HG03378 (cell line): ENCODE measurements around the gene TLE7.

Experiments used
- ATAC-seq: cut with Tn5 transposase; IDR thresholded peaks from one replicate; pipeline ENCODE4 v1.9.1; 2021; ENCODE audit warnings: mild to moderate bottlenecking, moderate library complexity; ENCODE audit not compliant: unreplicated experiment

Gene TLE7

DNA sequence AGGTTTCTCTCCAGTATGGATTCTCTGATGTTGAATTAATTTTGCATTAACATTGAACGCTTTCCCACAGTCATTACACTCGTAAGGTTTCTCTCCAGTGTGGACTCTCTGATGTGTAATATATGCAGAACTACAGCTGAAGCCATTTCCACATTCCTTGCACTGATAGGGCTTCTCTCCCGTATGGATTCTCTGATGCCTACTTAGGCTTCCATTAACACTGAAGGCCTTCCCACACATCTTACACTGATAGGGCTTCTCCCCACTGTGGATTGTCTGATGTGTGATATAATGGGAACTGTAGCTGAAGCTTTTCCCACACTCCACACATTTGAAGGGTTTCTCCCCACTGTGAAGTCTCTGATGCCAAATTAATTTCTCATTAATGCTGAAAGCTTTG is 7.2 kb upstream of the TLE7 start:
- no peak for ATAC-seq

DNA sequence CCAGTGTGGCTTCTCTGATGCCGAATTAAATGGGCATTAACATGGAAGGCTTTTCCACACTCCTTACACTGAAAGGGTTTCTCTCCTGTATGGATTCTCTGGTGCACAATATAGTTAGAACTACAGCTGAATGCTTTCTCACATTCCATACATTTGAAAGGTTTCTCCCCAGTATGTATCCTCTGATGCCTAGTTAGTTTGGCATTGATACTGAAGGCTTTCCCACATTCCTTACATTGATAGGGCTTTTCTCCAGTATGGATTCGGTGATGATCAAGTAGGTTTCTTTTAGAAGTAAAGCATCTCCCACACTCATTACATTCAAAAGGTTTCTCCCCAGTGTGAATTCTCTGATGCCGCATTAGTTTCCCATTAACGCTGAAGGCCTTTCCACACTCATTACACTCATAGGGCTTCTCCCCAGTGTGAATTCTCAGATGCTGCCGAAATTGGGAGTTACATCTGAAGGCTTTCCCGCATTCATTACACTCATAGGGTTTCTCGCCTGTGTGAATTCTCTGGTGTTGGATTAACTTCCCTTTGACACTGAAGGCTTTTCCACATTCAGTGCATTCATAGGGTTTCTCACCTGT is 6.5 kb upstream of the TLE7 start:
- ATAC-seq = no peak

DNA sequence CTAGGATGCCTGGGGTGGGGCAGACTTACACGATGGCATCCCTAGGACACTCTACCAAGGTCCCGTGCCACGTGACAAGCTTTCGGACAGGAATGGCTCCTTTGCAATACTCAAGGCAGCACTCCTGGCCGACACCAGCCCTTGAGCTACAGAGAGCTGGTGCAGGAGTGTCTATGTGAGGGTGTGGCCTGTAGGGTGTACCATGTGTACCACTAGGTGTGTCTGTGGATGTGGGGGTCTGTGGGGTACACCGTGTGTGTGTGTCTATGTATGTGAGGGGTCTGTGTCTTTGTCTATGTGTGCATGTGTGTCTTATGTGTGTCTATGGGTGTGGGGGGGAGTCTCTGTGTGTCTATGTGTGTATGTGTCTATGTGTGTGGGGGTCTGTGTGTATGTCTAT is 1.9 kb upstream of the TLE7 start:
- ATAC-seq = no peak

DNA sequence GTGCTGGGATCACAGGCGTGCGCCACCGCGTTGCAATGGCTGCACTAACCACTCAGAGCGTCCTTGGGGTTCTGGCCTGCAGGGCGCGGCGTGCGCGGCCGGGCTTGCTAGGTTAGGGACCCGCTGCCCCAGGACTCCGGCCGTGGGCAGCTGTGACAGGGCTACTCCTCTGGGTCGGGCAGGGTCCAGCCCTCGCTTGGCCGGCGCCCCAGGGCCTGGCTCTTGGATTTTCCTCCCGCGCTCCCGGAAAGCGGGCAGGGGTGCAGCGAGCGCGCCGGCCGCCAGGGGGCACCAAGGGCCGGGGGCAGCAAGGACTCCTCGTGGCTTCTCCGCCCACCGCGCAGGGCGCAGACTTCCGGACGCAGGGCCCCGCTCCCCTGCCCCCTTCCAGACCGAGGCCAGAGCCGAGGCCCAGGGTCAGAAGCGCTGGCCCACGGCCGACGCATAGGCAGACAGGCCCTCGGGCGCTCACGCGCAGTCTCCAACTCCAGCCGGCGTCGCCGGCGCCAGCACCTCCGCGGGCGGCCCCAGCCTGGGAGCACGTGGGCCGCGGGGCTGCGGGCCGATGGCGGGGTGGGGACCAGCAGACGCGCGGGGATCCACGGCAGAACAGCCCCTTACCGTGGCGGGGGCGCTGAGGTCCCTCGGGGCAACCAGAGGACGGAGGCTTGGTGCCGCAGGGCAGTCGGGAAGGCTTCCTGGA is 355 bp downstream of the TLE7 start:
- ATAC-seq = no peak

DNA sequence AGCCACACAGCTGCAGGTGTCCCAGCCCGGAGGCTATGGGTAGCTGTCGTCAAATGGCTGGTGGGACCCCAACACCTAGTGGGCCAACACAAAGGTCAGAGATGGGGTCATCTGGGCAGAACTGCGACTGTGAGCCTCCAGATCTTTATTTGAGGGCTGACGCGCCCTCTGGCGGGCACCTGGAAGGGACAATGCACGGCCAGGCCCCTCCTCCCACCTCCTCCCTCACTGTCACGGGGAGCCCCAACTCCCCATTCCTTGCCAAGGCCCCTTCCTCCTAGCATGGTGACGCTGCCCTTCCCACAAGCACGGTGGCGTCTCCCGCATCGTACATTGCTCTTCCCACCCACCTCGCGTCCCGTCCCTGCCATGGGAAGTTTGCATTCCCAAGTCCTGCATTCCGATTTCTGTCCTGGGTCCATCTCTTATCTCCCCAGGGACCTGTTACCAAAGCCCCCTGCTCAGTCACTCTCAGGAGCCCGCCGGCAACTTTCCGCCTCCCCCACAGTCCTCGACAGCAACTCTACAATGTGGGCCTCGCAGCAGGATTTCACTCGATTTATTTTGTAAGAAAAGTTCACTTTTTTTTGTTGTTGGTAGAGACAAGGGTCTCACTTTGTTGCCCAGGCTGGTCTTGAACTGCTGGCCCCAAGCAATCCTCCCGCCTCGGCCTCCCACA is 1.0 kb downstream of the TLE7 start:
- no peak for ATAC-seq

DNA sequence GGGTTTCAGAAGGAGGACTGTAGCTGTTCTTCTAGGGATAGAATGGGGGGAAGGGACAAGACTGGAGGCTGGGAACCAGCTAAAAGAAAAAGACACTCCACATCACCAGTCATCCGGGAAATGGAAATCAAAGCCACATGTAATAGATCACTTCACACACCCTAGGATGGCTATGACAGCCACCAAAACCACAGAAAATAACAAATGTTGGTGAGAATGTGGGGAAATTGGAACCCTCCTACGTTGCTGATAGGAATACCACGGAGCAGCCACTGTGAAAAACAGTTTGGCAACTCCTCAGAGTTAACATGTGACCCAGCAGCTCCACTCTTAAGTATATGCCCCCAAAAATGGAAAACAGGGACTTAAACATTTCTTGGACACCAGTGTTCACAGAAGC is 2.3 kb downstream of the TLE7 start:
- ATAC-seq = no peak

DNA sequence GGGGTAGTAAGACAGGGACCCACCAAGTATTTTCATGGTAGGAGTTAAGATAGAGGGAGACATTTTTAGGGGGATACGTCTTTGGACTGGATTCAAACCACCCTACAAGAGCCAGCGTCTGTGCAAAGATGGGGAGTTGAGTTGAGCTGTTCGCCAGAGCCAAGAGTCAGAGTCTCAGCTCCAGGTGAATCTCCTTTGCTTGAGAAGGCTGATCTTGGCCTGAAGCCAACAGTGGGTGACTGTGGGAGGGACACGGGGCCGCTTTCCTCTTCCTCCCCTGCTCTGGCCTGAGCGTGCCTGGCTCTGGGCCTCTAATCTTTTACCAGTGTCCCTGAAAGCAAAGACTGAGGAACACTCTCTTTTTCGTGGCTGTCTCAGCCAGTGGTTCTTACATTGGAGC is 5.4 kb downstream of the TLE7 start:
- no peak for ATAC-seq

DNA sequence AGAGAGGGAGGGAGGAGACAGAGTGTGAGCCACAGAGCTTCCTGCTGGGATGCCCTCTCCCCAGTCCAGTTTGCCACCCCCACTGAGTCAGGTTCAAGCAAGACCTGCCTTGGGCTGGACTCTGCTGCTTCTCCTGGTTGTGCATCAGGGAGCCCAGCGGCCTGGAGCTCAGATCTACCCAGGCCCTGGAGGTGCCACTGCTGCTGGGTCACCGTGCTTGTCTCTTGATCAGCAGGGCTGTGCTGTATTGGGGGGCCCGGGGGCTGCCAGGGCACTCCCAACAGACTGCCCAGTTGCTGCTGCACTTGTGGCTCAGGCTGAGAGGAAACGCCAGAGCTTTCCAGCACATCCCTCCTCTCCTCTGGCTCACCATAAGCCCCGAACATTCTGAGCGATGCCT is 8.9 kb downstream of the TLE7 start:
- ATAC-seq = no peak

DNA sequence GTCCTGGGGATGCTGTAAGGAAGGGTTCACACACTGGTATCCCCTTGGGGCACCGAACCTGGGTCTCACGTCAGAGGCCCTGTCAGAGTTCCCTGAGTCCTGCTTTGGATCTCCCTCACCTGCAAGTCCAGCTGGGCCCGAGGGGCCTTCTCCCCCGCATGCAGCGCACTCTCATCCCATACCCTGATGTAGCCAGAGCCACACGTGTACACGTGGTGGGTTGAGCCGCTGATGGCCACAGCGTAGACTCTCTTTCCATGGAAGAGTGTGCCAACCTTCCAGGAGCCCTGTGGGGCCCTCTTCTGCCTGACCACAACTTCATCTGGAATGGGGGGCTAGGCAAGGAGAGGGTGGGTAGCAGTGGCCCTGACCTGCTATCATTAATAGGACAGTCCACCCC is 9.9 kb downstream of the TLE7 start:
- no peak for ATAC-seq

DNA sequence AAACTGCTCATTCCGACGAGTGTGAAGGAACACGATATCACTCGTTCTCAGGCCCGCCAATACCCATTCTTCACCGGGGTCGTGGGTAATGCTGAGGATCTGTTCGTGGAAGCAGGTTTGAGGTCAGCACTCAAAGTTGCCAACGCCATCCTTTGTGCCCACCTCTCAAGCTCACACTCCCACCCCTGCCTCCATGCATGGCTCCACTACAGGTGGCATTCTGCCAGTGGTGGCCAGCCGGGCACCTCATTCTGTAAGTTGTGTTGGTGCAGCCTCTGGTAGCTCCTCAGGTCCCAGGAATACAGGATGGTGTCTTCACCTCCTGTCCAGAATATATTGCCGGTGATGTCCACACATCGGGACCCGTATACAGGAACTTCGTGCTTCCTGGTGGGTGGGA is 10.7 kb downstream of the TLE7 start:
- ATAC-seq = no peak

DNA sequence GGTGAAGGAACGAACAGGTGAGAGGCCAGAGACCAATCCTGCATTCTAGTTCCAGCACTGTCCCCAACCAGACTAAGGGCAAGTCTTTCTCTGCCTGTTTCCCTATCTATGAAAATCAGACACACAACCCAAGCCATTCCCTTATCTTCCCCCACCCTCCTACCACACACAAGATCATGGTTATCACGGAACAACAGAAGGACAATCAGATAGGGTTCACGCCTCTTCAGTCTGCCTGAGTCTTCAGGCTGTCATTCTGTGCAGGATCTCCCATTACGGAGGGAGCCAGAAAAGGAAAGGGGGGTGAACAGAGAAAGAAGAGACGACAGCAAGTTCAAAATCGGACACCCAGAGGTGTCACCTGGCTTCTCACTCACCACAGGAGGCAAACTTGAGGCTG is 11.1 kb downstream of the TLE7 start:
- no peak for ATAC-seq

DNA sequence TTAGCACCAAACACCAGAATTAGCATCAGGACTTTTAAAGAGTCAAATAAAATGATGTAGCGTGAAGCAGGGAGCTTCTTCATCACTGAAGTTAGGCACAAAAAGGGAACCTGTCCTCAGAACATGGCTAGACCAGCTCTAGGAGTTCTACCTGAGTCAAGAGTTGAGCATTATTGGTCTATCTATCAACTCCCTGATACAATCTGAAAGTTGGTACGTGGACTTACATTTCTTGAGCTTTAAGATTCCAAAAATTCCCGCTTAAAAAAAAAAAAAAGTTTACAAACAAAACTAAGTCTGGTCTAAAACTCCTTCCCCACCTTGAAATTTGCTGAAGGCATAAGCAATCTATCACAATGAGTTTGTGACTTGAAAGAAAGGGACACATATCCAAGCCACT is 12.3 kb downstream of the TLE7 start:
- no peak for ATAC-seq

DNA sequence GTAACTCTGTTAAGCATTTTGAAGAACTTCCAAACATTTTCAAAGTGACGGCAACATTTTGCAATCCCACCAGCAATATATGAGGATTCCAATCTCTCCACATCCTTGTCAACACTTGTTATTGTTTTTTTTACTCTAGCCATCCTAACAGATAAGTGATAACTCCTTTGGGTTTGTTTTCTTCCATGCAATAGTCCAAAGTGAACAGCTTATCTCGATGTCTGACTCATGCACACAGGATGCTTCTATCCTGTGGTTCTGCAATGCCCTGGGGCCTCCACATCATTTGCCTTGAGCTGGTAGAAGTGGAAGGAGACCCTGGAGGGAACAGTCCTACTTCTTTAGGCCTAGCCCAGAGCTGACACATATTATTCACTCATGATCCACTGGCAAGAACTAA is 13.0 kb downstream of the TLE7 start:
- no peak for ATAC-seq

DNA sequence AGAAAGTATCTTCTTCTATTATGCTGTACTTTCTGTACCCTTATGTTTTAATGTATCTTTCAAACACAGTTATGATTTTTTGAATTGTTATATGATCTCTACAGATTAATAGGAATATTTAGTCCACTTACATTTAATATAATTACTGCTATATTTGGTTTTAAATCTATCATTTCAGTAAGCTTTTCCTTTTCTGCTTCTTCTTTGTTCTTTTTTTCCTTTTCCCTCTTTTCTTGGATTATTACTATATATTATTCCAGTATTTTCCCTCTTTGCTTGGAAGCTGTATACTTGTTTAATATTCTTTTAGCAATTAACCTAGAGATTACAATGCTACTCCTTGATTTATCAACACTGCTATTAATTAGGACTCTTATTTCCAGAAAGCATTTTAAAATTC is 13.5 kb downstream of the TLE7 start:
- no peak for ATAC-seq

DNA sequence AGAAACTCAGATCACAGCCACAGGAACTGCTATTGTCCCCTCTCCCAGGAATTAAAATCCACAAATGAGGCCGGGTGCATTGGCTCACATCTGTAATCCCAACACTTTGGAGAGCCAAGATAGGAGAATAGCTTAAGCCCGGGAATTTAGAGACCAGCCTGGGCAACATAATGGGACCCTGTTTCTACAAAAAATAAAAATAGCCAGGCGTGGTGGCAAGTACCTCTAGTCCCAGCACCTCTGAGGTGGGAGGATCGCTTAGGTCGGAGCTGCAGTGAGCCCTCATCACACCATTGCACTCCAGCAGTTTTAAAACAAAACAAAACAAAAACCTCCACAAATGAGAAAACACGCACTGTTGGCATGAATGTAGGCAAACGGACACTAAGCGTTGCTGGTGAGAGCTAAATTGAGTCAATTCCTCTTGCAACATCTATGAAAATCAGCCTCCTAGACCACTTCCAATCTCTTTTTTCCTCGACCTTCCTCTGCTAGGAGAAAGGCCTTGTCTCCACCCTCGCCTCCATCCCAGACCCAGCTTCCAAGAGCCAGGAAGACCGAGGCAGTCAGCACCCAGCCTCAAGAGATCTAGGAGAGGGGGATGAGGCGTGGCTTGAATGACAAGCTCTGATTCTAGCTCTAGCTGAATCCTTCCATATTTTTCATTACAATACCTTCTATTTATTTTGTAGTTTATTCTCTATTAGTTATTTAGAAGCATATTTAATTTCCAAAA is 14.8 kb downstream of the TLE7 start:
- no peak for ATAC-seq

DNA sequence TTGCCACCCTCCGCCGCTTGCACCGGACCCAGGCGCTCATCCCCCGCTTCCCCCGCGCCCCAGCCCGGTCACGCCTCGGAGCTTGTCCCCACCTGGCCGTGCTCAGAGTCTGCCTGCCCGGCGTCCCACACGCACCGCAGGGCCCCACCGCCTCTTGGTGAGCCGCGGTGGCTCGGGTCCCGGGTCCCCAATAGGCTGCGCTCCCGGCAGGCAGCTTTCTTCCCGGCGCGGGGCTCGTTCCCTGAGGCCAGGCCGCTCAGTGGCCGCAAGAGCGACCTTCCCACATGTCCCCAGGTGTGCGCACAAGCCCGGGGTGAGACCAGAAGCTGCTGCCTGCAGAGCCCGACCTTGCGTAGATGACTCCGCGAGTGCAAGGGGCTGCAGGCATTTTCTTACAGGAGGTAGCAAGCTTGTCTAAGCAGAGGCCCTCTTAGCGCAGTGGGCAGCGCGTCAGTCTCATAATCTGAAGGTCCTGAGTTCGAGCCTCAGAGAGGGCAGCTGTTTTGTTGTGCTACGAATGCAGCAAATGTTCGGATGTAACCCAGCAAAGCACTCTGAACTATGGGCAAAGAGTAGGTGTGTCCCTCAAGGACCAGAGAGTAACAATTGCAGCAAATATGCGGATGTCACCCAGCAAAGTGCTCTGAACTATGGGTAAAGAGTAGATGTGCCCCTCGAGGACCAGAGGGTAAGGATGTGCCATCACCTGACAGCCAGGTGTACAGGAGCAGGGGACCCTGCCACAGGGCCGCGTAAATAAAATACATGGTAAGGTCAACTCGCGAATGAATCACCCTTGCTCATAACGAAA is 15.6 kb downstream of the TLE7 start:
- peak; percentile 75 for ATAC-seq

DNA sequence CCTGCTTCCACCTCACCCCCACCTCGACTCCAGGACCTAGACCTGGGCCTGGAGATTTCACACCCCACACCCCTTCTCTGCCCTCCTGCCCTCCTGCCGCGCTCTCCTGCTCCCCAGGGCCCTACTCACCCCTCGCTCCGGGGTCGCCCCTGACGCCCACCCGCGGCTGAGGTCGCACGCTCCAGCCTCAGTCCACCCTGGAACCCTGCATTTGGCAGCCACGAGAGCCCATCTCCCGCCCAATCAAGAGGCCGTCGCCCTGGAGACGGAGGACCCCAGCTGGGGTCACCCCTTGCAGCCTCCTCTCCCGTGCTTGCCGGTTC is 16.1 kb downstream of the TLE7 start:
- no peak for ATAC-seq

DNA sequence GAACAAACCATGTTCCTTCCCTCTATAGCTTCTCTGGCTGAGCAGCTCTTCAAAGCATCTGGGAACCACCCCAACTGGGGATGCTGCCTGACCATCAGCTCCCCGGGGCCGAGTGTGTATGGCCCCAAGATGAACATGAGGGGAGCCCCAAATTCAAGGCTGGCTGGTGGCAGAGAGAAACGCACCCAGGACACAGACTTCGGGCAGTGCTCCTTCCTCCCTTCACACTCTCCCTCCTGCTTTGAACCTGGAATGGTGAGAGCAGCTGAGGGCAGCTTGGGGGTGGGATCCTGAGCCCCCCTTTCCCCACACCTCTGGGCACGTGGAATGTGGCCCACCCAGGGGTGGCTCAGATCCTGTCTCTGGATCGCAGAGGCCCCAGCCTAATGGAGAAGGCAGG is 17.2 kb downstream of the TLE7 start:
- ATAC-seq = no peak

DNA sequence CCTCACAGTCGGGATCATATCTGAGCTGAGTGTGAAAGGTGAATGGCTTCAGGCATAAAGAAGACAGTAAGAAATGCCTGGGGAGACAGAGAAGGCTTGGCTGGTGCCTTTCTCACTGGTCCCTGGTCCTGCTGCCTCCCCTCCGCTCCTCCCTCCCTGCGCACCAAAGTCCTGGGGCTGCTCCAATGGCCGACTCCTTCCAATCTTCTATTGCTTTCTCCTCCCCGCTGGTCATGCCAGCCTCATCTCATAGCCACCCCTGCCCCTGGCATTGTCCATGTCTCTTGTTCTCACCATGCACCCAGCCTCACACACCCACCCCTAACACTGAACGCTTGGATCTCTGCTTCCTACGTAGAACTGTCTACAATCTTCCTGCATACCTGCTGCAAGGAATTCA is 18.0 kb downstream of the TLE7 start:
- no peak for ATAC-seq

DNA sequence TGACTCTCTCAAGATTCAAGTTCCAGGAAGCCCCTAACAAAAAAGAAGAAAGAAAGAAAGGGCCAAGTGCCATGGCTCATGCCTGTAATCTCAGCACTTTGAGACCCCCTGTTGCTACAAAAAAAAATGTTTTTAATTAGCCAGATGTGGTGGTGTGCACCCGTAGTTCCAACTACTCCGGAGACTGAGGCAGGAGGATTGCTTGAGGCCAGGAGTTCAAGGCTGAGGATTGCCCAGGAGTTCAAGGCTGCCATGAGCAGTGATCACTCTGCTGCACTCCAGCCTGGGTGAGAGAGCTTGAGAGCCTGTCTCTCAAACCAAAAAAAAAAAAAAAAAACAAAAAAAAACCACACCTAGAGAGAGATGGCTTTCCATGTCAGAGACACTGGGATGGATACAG is 18.8 kb downstream of the TLE7 start:
- no peak for ATAC-seq

DNA sequence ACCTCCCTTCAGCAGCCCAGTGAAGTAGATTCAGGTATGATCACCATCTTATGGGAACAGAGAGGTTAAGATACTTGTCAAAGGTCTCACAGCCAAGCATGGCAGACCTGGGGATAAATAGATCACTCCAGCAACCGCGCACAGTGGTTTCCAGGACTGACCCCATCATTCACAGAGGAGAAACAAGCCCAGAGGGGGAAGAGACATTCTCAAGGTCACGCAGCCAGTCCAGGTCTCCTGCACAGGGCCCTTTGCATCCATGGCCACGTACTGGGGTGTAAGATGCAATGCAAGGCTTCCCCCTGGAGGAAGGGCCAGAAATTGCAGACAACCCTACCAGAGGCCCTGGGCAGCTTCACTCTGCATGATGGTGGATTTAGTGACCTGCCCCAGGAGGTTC is 19.9 kb downstream of the TLE7 start:
- ATAC-seq = no peak
